Measurements from ENCODE around the gene ACTR2.

- no peak for TF ChIP-seq CTCF (conservative IDR thresholded peaks at IDR 0.05)
- no peak for TF ChIP-seq ZFX (IDR thresholded peaks at IDR 0.05)
These were observed 64.4 kb downstream of the ACTR2 start for GRCh38 chr2:65292106-65292400.
